T follicular helper cell (primary cell): ENCODE data around the gene SLC4A7.
"Not testable (repeated sequence)": the region's sequence is repeated elsewhere in the genome, so short reads cannot be mapped to it uniquely, and the experiment has no call there.

Experiments
- DNase-seq: peaks from one replicate; pipeline ENCODE4 v3.0.0-alpha.2; 2020; ENCODE audit warnings: low read depth

SLC4A7 gene

DNA sequence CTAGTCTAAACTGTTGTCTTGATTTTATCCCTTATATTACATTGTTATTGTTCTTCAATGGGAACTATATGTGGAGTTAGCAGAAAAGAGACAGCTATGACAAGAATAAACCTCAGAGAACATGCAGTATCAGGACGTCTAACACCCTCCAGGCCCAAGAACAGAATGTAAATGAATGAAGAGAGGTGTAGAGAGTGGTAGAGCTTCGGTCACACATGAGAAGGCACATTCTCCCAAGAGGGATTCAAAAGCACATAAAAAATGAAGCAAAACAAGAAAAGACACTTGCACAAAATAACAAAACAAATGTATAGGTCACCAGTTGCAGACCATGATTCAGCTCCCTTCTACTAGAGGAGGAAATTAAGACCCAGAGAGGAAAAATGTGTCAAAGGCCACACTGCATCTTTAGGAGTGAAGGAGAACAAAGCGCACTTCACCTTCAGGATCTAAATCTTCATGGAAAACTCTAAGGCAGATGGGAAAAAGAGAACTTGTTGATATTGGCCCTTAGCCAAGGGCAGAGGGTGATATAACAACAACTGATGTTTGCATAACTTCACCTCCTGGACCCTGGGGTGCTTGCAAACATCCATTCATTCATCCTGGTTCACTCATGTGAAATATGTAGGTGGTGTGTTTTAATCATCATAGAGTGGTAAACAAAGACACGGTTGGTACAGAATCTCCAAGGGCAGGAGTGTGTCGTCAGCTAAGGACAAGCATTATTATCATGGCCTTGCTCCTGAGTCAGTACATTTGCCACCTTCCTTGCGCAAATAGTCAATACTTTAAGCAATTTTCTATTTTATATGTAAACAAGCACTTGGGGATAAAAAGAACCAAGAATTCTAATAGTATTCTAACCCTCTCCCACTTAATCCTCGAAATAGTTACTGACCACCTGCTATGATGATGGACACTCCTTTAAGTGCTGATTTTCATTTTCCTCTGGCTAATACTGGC is 123.8 kb downstream of the SLC4A7 start:
- no peak for DNase-seq

GRCh38 chr3:27358372-27358771 is 125.8 kb downstream of the SLC4A7 start:
- DNase-seq = no peak

GRCh38 chr3:27357665-27358258 is 126.4 kb downstream of the SLC4A7 start:
- DNase-seq = peak; percentile 41

GRCh38 chr3:27356976-27357375 is 127.2 kb downstream of the SLC4A7 start:
- DNase-seq = no peak

- DNase-seq = no peak
Measured at GRCh38 chr3:27354588-27355203, 129.5 kb downstream of the SLC4A7 start.

- no peak for DNase-seq
Measured at GRCh38 chr3:27354161-27354560, 130.0 kb downstream of the SLC4A7 start.

- DNase-seq = no peak
Measured at GRCh38 chr3:27353221-27353620, 131.0 kb downstream of the SLC4A7 start.

DNA sequence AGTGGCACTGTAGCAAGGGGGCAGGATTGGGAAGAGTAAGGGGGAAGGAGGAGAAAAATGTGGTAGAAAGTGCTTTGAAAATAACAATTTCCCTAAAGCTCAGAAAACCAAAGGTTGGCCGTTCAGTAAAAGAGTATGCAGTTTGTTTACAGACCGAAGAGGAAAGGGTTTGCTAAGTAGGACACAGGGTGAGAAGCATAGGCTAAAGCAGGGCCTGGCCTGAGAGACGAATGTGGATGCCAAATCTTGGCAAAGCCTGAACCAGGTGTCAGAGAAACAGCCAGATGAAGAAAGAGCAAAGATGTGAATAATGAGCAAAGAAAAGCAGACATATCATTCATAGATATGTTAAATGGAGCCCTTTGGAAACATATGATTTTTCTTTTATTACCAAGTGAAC is 132.1 kb downstream of the SLC4A7 start:
- DNase-seq = no peak

GRCh38 chr3:27349832-27350231 is 134.4 kb downstream of the SLC4A7 start:
- no peak for DNase-seq

DNA sequence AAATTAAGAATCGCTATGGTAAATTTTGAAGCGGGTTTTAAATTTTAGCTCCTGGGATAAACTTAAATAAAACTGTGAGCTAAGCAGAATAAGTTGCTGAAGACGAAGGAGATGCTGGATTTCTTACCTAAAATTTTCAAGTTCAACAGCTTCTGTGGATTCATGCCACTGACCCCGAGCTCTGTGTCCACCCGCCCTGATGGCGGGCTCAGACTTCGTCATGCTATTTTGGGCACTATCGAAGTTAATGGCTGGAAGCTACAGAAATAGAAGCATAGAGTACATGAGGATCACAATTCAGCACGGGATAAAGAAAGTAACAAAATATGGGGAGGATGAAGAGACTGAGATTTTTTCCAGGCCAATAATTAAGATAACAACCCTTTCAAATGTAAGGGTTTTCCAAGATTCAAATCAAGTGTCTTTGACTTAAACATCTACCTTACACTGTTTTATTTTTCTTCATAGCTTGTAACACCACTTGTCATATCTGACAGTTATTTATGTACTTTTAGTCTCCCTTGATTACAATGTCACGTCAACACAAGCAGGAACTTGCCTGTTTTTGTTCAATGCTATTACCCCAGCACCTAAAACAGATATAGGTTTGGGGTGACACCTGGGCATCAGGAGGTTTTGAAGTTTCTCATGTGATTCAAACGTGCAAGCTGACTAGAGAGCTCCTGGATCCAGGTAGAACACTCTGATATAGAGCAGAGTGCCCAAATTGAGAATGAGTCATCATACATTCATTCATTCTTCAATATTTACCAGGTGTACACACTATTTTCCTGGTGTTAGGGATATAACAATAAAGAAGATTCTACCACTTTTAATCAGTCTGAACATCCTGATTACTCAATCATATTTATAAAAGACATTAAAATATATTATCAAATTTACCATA is 138.0 kb downstream of the SLC4A7 start:
- DNase-seq = no peak

DNA sequence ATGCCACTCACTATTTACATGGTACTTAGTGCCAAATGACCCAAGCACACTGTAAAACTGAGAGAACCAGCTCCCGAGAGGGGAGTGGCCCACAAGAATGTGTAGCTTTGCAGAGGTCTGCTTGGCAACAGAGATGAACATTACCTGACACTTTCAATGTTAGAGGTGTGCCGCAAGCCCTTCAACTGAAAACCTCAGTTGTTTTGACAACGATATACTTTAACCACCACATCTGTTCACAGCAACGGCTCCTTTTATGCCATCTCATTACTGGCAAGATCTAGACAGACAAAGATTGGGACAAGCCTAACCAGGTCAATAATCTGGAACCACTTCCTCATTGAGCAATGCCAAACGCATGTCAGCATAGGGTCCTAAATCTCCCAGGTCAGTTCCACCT is 138.7 kb downstream of the SLC4A7 start:
- DNase-seq = no peak

DNA sequence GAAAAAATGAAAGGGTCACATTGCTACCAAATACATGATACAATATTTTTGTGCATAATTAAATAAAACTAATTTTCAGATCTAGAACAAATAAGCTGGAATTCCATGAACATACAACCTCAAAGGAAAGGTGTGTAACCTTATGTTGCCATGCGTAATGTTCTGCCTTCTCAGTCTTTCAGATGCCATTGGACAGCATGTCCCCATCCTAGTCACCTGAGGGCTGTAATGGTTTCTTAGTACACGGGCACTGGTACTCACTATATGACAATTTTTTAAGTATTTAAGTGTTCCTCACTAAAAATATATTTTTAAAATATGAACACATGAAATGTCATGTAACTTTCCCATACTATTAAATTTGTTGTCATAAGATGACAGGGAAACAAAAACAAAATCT is 139.1 kb downstream of the SLC4A7 start:
- no peak for DNase-seq

DNA sequence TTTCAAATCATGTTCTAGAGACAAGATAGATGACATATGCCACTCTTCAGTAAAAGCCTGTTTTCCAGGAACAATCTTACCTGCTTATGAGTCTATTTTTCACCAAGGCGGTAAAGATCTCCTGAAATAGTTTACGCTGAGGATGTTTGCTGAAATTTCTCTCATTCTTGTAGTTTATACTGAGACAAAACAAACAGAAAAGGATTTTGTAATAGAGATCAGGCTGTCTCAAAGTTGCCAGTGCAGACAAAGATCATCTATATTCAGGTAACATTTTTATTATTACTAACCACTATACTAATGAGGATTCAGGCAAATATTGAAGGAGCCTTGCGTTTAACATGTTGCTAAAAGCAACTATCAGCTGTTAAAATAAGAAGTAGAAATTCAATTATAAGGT is 140.0 kb downstream of the SLC4A7 start:
- DNase-seq = no peak

GRCh38 chr3:27342267-27342666 is 141.9 kb downstream of the SLC4A7 start:
- no peak for DNase-seq

DNA sequence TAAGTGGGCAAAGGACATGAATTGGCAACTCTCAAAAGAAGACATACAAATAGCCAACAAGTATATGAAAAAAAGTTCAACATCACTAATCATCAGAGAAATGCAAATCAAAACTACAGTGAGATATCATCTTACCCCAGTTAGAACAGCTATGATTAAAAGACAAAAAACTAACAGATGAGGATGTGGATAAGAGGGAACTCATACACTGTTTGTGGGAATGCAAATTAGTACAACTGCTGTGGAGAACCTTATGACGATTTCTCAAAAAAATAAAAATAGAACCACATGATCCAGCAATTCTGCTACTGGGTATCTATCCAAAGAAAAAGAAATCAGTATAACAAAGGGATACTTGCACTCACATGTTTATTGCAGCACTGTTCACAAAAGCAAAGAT is 143.7 kb downstream of the SLC4A7 start:
- DNase-seq = no peak

GRCh38 chr3:27335571-27335970 is 148.6 kb downstream of the SLC4A7 start:
- no peak for DNase-seq

- DNase-seq = no peak
Measured at GRCh38 chr3:27333843-27334242, 150.3 kb downstream of the SLC4A7 start.

DNA sequence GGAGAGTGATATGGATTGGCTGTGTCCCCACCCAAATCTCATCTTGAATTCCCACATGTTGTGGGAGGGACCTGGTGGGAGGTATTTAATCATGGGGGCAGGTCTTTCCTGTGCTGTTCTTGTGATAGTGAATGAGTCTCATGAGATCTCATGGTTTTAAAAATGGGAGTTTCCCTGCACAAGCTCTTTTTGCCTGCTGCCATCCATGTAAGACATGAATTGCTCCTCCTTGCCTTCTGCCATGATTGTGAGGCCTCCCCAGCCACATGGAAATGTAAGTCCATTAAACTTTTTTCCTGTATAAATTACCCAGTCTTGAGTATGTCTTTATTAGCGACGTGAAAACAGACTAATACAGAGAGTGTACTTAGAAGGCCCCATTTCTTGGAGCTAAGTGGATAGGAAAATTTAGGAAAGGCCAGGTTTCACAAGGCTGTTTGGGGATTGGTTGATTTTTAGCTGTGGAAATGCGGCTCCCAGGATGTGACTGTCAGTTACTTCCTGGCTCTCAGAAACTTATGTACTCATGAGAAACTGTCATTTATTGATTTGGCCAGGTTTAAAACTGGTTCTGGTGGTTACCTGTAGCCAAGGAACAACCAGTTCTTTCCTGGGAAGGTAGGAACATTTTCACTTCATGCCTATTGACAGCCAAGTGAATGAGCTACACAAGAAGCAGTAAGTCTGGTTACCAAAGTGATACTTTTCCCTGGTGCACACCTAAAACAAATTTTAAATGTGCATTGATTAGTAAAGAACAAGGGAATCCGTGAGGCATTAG is 155.0 kb downstream of the SLC4A7 start:
- DNase-seq = not testable (repeated sequence)

DNA sequence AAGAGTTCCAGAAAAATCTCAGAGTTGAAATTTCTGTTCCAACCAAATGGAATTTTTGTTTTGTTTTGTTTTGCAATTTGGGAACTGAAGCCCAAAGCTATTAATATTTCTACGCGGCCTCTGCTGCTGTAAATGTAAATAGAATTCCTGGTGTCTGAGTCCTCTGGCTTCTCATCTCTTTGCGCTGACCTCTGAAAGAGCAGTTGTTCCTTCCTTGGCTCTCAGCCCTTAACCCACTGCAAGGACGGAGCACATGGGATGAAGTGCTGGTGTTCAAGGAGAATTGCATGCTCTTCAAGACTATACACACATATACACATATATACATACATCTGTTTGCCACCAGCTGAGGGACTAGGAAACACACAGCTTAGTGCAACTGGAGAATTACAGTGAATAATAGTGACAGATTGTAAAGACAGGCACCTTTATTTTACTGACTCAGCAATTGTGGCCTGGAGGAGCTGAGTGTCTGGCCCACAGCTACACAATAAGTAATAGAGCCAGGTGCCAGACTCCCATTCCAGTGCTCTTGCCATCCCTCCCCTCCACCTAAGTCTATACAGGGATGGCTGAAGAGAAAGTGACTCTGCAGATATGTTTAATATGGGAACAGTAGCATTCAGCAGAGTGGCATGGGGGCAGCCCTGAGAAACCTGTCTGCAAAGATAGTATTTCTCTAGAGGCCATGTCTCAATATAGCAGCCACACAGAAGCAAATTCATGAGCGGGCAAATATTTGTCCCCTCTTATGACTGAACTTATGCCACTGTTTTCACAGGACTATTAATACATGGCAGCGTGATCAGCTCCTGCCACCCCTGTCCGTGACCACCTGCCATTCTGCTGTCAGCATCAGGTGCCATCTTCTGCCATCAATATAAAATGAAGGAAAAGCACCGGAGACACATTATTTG is 157.3 kb downstream of the SLC4A7 start:
- no peak for DNase-seq

DNA sequence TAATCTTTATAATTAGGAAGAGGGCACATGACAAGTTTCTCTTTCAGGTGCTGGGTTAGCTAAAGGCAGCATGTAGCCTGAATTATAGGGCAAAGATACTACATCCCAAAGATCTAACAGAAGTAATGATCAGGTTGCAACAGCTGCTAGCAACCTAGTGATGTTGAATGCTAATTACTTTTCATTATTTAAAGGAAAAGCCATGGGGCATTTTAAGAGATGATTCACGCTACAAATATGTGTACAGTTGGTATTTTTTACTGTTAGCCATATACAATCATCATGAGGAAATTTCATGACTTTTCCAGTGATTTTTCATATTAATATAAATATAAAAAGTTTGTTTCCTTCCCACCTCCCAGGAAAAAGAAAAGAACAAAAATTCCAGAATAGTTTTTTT is 158.0 kb downstream of the SLC4A7 start:
- no peak for DNase-seq
